ENCODE measurements around the gene PPT2.

DNA sequence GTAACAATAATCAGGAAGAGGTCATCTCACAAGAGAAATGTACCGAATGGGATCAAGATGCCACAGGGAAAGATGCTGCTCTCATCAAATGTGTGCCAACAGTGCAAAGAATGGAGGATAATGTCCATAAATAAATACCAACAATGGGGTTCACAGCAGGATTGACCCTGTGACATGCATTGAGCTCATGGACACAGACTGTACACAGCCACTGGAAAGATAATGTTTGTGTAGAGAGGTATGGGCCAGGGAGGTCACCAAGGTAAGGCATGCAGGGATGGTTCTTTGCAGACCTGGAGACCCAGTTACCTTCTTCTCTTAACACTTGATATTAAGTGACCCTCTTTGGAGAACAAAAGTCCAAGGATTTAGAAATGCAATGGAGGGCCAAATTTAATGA, 20.5 kb downstream of the PPT2 start:
- TF ChIP-seq POLR2A (IDR thresholded peaks at IDR 0.05; ENCODE audit: low read depth) (no peak), POLR2AphosphoS5 (IDR thresholded peaks at IDR 0.05) (no peak), EP300 (IDR thresholded peaks at IDR 0.05) (no peak)
- TF ChIP-seq, protein P1, sequence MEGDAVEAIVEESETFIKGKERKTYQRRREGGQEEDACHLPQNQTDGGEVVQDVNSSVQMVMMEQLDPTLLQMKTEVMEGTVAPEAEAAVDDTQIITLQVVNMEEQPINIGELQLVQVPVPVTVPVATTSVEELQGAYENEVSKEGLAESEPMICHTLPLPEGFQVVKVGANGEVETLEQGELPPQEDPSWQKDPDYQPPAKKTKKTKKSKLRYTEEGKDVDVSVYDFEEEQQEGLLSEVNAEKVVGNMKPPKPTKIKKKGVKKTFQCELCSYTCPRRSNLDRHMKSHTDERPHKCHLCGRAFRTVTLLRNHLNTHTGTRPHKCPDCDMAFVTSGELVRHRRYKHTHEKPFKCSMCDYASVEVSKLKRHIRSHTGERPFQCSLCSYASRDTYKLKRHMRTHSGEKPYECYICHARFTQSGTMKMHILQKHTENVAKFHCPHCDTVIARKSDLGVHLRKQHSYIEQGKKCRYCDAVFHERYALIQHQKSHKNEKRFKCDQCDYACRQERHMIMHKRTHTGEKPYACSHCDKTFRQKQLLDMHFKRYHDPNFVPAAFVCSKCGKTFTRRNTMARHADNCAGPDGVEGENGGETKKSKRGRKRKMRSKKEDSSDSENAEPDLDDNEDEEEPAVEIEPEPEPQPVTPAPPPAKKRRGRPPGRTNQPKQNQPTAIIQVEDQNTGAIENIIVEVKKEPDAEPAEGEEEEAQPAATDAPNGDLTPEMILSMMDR (IDR thresholded peaks at IDR 0.05), result no peak
